HepG2 (cell line): ENCODE results near the gene CAMK1. TPM values are rescaled to one million over a fixed set of nuclear protein-coding genes. Genes with fewer than 3 reads are reported as not detected.

Experiments
- CBX2 ChIP-seq, 2 experiments: fragments of 200-600 bp in 1 of 2; sonication (generic); formaldehyde crosslinking in 1 of 2; IDR thresholded peaks; 2 replicates each; pipeline versions ENCODE4 v1.7.0 to v1.8.1; 2018 to 2022; ENCODE audit warnings: low read depth in 2 of 2, low read length in 1 of 2, mild to moderate bottlenecking in 1 of 2, missing genetic modification reagents in 1 of 2
- CENPX ChIP-seq: sonication (generic); formaldehyde crosslinking; IDR thresholded peaks from 2 replicates; pipeline ENCODE4 v1.9.0; 2021; ENCODE audit warnings: mild to moderate bottlenecking, missing genetic modification reagents, moderate library complexity
- FOXK2 ChIP-seq: fragments of 450-650 bp; IDR thresholded peaks from 2 replicates; pipeline ENCODE4 v1.6.1; 2016
- HIVEP1 ChIP-seq: sonication (generic); formaldehyde crosslinking; IDR thresholded peaks from 2 replicates; pipeline ENCODE4 v1.4.0; 2020; ENCODE audit warnings: mild to moderate bottlenecking, missing genetic modification reagents
- KDM1A ChIP-seq: IDR thresholded peaks from 2 replicates; pipeline ENCODE4 v1.6.1; 2016; ENCODE audit warnings: missing compliant biosample characterization
- KLF11 ChIP-seq: IDR thresholded peaks from 2 replicates; pipeline ENCODE4 v1.6.1; 2016; ENCODE audit warnings: missing compliant biosample characterization
- MAFG ChIP-seq: sonication (generic); formaldehyde crosslinking; IDR thresholded peaks from 2 replicates; pipeline ENCODE4 v1.5.1; 2020; ENCODE audit warnings: mild to moderate bottlenecking, missing genetic modification reagents
- MLLT10 ChIP-seq: sonication (generic); formaldehyde crosslinking; IDR thresholded peaks from 2 replicates; pipeline ENCODE4 v1.4.0; 2020; ENCODE audit warnings: missing genetic modification reagents
- NAIF1 ChIP-seq: sonication (generic); formaldehyde crosslinking; IDR thresholded peaks from 2 replicates; pipeline ENCODE4 v1.5.0; 2020; ENCODE audit warnings: mild to moderate bottlenecking, missing genetic modification reagents, borderline replicate concordance
- NFRKB ChIP-seq: fragments of 450-650 bp; IDR thresholded peaks from 2 replicates; pipeline ENCODE4 v1.6.1; 2017
- PATZ1 ChIP-seq: sonication (generic); formaldehyde crosslinking; IDR thresholded peaks from 2 replicates; pipeline ENCODE4 v1.4.0; 2020; ENCODE audit warnings: missing genetic modification reagents
- SP5 ChIP-seq: IDR thresholded peaks from 2 replicates; pipeline ENCODE4 v1.6.1; 2016; ENCODE audit warnings: low read depth, borderline replicate concordance
- ZNF180 ChIP-seq: sonication (generic); formaldehyde crosslinking; IDR thresholded peaks from 2 replicates; pipeline ENCODE4 v1.4.0; 2020; ENCODE audit warnings: low read depth, missing genetic modification reagents, borderline replicate concordance
- ZNF235 ChIP-seq: sonication (generic); formaldehyde crosslinking; IDR thresholded peaks from 2 replicates; pipeline ENCODE4 v1.8.1; 2023; ENCODE audit warnings: mild to moderate bottlenecking, missing genetic modification reagents, borderline replicate concordance
- ZNF335 ChIP-seq: sonication (generic); formaldehyde crosslinking; IDR thresholded peaks from 2 replicates; pipeline ENCODE4 v1.4.0; 2020; ENCODE audit warnings: missing genetic modification reagents
- ZNF350 ChIP-seq: sonication (generic); formaldehyde crosslinking; IDR thresholded peaks from 2 replicates; pipeline ENCODE4 v1.4.0; 2020; ENCODE audit warnings: mild to moderate bottlenecking, low read depth, missing genetic modification reagents, borderline replicate concordance
- ZNF713 ChIP-seq: sonication (generic); formaldehyde crosslinking; IDR thresholded peaks from 2 replicates; pipeline ENCODE4 v1.4.0; 2020; ENCODE audit warnings: mild to moderate bottlenecking, missing genetic modification reagents
- ZSCAN30 ChIP-seq: sonication (generic); formaldehyde crosslinking; IDR thresholded peaks from 2 replicates; pipeline ENCODE4 v1.5.0; 2020; ENCODE audit warnings: mild to moderate bottlenecking, missing genetic modification reagents
- polyA plus RNA-seq, 8 experiments: library from polyadenylated mRNA; depleted of rRNA in 3 of 8; stranded (reverse) in 7 of 8; unstranded in 1 of 8; fragments of >200 nt; fragmentation: Illumina TruSeq in 4 of 8; extraction: Trizol in 4 of 8; gene quantifications; 2 replicates each; pipeline versions ENCODE4 v1.2.1 to v1.2.3, GENCODE V29; 2011 to 2016; ENCODE audit warnings: low read depth in 4 of 8, missing spikeins in 1 of 8, mixed read lengths in 1 of 8; ENCODE audit not compliant: insufficient read depth in 1 of 8
- total RNA-seq, 5 experiments: library from RNA; depleted of rRNA; stranded (reverse); fragments of >200 nt; fragmentation: Illumina TruSeq; extraction: Trizol; gene quantifications; 2 replicates each; pipeline ENCODE4 v1.2.3, GENCODE V29; 2016; ENCODE audit warnings: low read depth in 1 of 5
- TF ChIP-seq, protein P1 (sequence below), 2 experiments: sonication (generic) in 1 of 2; formaldehyde crosslinking in 1 of 2; IDR thresholded peaks; 2 replicates each; pipeline versions ENCODE4 v1.4.0 to v1.6.1; 2016 to 2020; ENCODE audit warnings: borderline replicate concordance in 1 of 2, low read depth in 1 of 2, mild to moderate bottlenecking in 1 of 2, missing genetic modification reagents in 1 of 2
- TF ChIP-seq, protein P2 (sequence below): sonication (generic); formaldehyde crosslinking; IDR thresholded peaks from 2 replicates; pipeline ENCODE4 v1.4.0; 2020; ENCODE audit warnings: missing genetic modification reagents
- TF ChIP-seq, protein P3 (sequence below): sonication (generic); formaldehyde crosslinking; IDR thresholded peaks from 2 replicates; pipeline ENCODE4 v1.5.0; 2020; ENCODE audit warnings: mild to moderate bottlenecking, missing genetic modification reagents

CAMK1 gene
- total and polyA plus RNA-seq, 2 of the 13 experiments (the other 11 are each of a cell fraction or from before 2014, with no cell fraction given) = 26.4 to 53.3 TPM

DNA sequence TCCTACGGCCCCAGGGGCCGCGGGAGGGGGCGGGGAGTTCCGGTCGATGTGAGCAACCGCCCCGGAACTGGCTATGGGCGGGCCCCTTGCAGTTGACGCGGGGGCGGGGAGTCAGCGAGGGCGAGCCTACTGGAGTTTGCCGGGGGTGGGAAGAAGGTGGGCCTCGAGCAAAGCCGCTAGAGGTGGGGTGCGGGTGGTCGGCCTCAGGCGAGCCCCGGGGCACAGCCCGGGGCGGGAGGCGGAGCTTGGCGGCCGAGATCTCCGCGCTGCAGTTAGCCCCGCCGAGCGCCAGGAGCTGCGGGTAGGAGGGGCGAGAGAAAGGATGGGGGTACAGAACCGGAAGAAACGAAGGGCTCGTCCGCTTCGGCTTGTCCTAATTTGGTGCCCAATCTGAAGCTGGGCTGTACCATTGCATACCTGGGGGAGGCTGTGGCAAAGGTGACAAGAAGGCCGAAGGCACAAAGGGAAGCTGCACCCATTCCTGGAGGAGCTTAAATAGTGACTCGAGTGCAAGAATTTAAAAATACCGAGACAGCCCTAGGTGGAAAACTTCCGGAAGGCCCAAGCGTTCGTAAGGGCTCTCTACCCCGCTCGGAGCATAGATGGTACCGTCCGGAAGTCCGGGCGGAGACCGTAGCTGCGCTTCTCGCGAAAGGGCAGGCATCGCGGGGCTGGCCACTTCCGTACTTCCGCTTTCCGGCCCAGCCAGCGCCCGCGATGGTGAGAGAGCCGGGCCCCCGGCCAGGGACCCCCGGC lies 22.8 kb upstream of the CAMK1 start, which contains the start of the genes ARPC4 and TADA3 (continued):
- TF ChIP-seq, protein P1, sequence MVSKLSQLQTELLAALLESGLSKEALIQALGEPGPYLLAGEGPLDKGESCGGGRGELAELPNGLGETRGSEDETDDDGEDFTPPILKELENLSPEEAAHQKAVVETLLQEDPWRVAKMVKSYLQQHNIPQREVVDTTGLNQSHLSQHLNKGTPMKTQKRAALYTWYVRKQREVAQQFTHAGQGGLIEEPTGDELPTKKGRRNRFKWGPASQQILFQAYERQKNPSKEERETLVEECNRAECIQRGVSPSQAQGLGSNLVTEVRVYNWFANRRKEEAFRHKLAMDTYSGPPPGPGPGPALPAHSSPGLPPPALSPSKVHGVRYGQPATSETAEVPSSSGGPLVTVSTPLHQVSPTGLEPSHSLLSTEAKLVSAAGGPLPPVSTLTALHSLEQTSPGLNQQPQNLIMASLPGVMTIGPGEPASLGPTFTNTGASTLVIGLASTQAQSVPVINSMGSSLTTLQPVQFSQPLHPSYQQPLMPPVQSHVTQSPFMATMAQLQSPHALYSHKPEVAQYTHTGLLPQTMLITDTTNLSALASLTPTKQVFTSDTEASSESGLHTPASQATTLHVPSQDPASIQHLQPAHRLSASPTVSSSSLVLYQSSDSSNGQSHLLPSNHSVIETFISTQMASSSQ (IDR thresholded peaks at IDR 0.05; ENCODE audit: low read depth) = no peak
- TF ChIP-seq, protein P1 (CRISPR knock-in tag; IDR thresholded peaks at IDR 0.05; ENCODE audit: borderline replicate concordance) = peak; percentile 40; the same call in 1 of the 2 replicates
- no peak for TF ChIP-seq ZNF235 (CRISPR knock-in tag)
- no peak for TF ChIP-seq MAFG (CRISPR knock-in tag)
- TF ChIP-seq KDM1A = no peak
- no peak for TF ChIP-seq ZNF180 (CRISPR knock-in tag)
- no peak for TF ChIP-seq ZNF713 (CRISPR knock-in tag)
- no peak for TF ChIP-seq NFRKB
- no peak for TF ChIP-seq MLLT10 (CRISPR knock-in tag)
- no peak for TF ChIP-seq CBX2 (IDR thresholded peaks at IDR 0.05; ENCODE audit: low read depth, low read length)
- no peak for TF ChIP-seq CBX2 (CRISPR knock-in tag; IDR thresholded peaks at IDR 0.05; ENCODE audit: low read depth)
- TF ChIP-seq CENPX = no peak
- TF ChIP-seq ZNF350 (CRISPR knock-in tag) = peak; percentile 36; the same call in 1 of the 2 replicates
- TF ChIP-seq, protein P2, sequence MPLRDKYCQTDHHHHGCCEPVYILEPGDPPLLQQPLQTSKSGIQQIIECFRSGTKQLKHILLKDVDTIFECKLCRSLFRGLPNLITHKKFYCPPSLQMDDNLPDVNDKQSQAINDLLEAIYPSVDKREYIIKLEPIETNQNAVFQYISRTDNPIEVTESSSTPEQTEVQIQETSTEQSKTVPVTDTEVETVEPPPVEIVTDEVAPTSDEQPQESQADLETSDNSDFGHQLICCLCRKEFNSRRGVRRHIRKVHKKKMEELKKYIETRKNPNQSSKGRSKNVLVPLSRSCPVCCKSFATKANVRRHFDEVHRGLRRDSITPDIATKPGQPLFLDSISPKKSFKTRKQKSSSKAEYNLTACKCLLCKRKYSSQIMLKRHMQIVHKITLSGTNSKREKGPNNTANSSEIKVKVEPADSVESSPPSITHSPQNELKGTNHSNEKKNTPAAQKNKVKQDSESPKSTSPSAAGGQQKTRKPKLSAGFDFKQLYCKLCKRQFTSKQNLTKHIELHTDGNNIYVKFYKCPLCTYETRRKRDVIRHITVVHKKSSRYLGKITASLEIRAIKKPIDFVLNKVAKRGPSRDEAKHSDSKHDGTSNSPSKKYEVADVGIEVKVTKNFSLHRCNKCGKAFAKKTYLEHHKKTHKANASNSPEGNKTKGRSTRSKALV = peak; percentile 44; the same call in 1 of the 2 replicates
- TF ChIP-seq KLF11 (CRISPR knock-in tag) = peak; percentile 58; the same call in 1 of the 2 replicates
- no peak for TF ChIP-seq SP5 (CRISPR knock-in tag)
- TF ChIP-seq ZSCAN30 = no peak
- no peak for TF ChIP-seq NAIF1 (CRISPR knock-in tag)
- no peak for TF ChIP-seq HIVEP1 (CRISPR knock-in tag)
- TF ChIP-seq FOXK2 = peak; percentile 99
- TF ChIP-seq, protein P3, sequence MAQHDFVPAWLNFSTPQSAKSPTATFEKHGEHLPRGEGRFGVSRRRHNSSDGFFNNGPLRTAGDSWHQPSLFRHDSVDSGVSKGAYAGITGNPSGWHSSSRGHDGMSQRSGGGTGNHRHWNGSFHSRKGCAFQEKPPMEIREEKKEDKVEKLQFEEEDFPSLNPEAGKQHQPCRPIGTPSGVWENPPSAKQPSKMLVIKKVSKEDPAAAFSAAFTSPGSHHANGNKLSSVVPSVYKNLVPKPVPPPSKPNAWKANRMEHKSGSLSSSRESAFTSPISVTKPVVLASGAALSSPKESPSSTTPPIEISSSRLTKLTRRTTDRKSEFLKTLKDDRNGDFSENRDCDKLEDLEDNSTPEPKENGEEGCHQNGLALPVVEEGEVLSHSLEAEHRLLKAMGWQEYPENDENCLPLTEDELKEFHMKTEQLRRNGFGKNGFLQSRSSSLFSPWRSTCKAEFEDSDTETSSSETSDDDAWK (CRISPR knock-in tag) = no peak
- no peak for TF ChIP-seq ZNF335 (CRISPR knock-in tag)
- TF ChIP-seq PATZ1 = peak; percentile 92
